ENCODE measurements around the gene PTGES3.

Gene PTGES3

GRCh38 chr12:56641219-56641618 is 46.9 kb downstream of the PTGES3 start:
- H3K4me3 ChIP-seq (ENCODE audit: low read depth, low read length): no peak overlapping the region
- no peaks in the 10 kb centered on the region for H3K27me3 ChIP-seq (replicated peaks)
- H3K36me3 ChIP-seq (replicated peaks): peaks cover 61% of the 10 kb centered on the region
- no peak overlapping the region for H3K27ac ChIP-seq
- in situ Hi-C loops (cut with HindIII; ENCODE audit: low pct_ligation_motif_present, low sequenced_read_pairs): no loop called here
- no peak for DNase-seq
- TF ChIP-seq CTCF (IDR thresholded peaks at IDR 0.05; ENCODE audit: low read depth, low read length, missing control alignments): no peak

GRCh38 chr12:56637621-56638020 is 50.5 kb downstream of the PTGES3 start:
- Histone ChIP-seq H3K4me3 (ENCODE audit: low read depth, low read length) (no peak overlapping the region), H3K36me3 (replicated peaks) (peaks cover 40% of the 10 kb centered on the region), H3K27ac (no peak overlapping the region), H3K27me3 (replicated peaks) (no peaks in the 10 kb centered on the region)
- no peak for DNase-seq
- in situ Hi-C loops (cut with HindIII; ENCODE audit: low pct_ligation_motif_present, low sequenced_read_pairs): no loop called here
- TF ChIP-seq CTCF (IDR thresholded peaks at IDR 0.05; ENCODE audit: low read depth, low read length, missing control alignments): no peak

- H3K27ac ChIP-seq: peak overlapping the region; percentile 59
- in situ Hi-C loops (cut with HindIII; ENCODE audit: low pct_ligation_motif_present, low sequenced_read_pairs): no loop called here
- TF ChIP-seq CTCF (IDR thresholded peaks at IDR 0.05; ENCODE audit: low read depth, low read length, missing control alignments): peak; percentile 83
- H3K36me3 ChIP-seq (replicated peaks): peaks cover 33% of the 10 kb centered on the region
- H3K4me3 ChIP-seq (ENCODE audit: low read depth, low read length): peak overlapping the region; percentile 78
- no peaks in the 10 kb centered on the region for H3K27me3 ChIP-seq (replicated peaks)
- peak; percentile 100 for DNase-seq
Observed at GRCh38 chr12:56636675-56637540, 51.2 kb downstream of the PTGES3 start.

GRCh38 chr12:56635806-56636674 is 52.0 kb downstream of the PTGES3 start:
- in situ Hi-C loops (cut with HindIII; ENCODE audit: low pct_ligation_motif_present, low sequenced_read_pairs): no loop called here
- Histone ChIP-seq H3K36me3 (replicated peaks) (peaks cover 28% of the 10 kb centered on the region), H3K27me3 (replicated peaks) (no peaks in the 10 kb centered on the region), H3K4me3 (ENCODE audit: low read depth, low read length) (peak overlapping the region; percentile 78), H3K27ac (peak overlapping the region; percentile 59)
- peak; percentile 90 for DNase-seq
- TF ChIP-seq CTCF (IDR thresholded peaks at IDR 0.05; ENCODE audit: low read depth, low read length, missing control alignments): no peak

- peak; percentile 71 for DNase-seq
- peak overlapping the region; percentile 78 for H3K4me3 ChIP-seq (ENCODE audit: low read depth, low read length)
- peak; percentile 73 for TF ChIP-seq CTCF (IDR thresholded peaks at IDR 0.05; ENCODE audit: low read depth, low read length, missing control alignments)
- H3K27ac ChIP-seq: peak overlapping the region; percentile 59
- peaks cover 24% of the 10 kb centered on the region for H3K36me3 ChIP-seq (replicated peaks)
- H3K27me3 ChIP-seq (replicated peaks): no peaks in the 10 kb centered on the region
- in situ Hi-C loops (cut with HindIII; ENCODE audit: low pct_ligation_motif_present, low sequenced_read_pairs): no loop called here
Observed at GRCh38 chr12:56634837-56635791, 53.0 kb downstream of the PTGES3 start.

All from brain microvascular endothelial cell (primary cell).